ENCODE results near the gene IFI27L2.

Gene IFI27L2

DNA sequence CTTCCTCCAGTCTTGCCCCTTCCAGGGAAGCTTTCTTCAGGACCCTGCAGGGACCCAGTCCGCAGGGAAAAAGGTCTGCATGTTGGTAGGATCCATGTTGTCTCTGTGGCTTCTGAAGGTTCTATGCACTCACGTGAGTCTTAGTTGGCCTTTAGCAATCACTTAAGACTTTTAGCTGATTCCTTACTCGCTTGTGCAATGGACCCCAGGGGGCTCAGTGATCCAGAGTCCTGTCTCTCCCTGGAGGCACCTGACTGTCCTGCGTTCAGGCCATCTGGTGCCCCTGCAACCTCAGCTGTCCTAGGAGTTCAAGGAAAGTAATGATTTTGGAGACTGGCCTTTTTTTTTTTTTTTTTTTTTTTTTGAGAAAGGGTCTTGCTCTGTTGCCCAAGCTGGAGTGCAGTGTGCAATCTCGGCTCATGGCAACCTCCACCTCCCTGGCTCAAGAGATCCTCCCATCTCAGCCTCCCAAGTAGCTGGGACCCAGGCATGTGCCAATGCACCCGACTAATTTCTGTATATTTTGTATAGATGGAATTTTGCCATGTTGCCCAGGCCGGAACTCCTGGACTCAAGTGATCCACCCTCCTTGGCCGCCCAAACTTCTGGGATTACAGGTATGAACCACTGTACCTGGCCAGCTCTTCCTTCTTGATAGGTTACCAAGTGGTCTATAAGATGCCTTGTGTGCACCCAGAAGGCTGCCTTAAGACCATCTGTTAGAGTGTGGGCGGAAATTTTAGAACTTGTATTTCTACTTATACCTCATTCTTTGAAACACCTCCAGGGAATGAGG is 4.6 kb downstream of the IFI27L2 start:
- H3K4me3 ChIP-seq (ENCODE audit: low read depth, low read length), result no peak overlapping the region
- TF ChIP-seq, protein P1, sequence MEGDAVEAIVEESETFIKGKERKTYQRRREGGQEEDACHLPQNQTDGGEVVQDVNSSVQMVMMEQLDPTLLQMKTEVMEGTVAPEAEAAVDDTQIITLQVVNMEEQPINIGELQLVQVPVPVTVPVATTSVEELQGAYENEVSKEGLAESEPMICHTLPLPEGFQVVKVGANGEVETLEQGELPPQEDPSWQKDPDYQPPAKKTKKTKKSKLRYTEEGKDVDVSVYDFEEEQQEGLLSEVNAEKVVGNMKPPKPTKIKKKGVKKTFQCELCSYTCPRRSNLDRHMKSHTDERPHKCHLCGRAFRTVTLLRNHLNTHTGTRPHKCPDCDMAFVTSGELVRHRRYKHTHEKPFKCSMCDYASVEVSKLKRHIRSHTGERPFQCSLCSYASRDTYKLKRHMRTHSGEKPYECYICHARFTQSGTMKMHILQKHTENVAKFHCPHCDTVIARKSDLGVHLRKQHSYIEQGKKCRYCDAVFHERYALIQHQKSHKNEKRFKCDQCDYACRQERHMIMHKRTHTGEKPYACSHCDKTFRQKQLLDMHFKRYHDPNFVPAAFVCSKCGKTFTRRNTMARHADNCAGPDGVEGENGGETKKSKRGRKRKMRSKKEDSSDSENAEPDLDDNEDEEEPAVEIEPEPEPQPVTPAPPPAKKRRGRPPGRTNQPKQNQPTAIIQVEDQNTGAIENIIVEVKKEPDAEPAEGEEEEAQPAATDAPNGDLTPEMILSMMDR (IDR thresholded peaks at IDR 0.05; ENCODE audit: borderline replicate concordance, insufficient read depth, low read depth, low read length), result no peak

DNA sequence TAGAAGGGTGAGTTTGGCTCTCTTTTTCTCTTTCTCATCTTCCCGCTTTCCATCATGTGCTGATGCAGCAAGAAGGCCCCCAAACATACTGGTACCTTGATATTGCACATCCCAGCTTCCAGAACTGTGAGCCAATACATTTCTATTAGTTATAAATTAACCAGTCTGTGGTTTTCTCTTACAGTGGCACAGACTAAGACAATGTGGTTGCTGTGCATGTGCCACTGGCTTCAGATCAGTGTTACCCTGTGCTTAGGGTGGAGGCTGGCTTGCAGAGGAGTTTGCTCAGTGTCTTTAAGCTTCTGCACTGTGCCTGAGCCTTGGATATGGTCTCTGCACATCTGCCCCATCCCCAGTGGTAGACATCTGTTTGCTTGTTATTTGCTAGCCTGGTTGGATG is 5.5 kb downstream of the IFI27L2 start:
- no peak overlapping the region for H3K4me3 ChIP-seq (ENCODE audit: low read depth, low read length)
- TF ChIP-seq, protein P1 (IDR thresholded peaks at IDR 0.05; ENCODE audit: borderline replicate concordance, insufficient read depth, low read depth, low read length), result no peak

DNA sequence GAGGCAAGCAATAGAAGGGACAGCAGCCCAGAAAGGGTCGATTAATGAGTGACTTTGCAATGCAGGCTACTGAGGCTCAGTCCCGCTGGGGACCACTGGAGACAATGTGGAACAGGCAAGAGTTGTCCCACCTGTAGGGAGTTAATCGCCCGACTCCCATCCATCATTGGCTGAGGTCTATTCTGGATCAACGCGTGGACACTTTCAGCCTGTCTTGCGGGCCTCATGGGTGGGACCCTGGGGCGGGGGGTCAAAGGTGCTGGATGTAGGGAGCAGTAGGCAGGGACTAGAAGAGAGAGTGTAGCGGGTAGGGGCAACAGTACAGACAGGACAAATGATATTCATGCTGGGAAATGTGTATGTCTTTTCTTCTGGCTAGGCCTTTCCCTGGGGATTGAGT is 6.1 kb downstream of the IFI27L2 start:
- no peak overlapping the region for H3K4me3 ChIP-seq (ENCODE audit: low read depth, low read length)
- TF ChIP-seq, protein P1 (IDR thresholded peaks at IDR 0.05; ENCODE audit: borderline replicate concordance, insufficient read depth, low read depth, low read length), result no peak

DNA sequence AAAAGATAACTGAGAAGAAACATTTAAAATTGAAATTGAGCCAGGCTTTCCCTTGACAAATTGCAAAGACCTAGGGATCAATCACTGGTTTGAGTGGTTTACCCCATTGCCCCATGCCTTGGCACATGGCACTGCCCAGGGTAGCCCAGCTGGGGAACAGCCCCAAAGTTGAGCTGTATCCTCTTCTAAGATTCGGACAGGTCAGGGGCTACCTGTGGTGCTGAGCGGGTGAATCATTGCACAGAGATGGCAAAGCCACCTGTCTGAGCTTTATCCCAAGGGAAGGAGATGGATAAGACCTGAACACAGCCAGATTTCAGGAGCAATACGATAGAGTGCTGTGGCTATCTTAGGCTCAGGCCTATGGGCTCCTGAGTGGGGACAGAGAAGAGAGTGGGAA is 7.0 kb downstream of the IFI27L2 start:
- no peak overlapping the region for H3K4me3 ChIP-seq (ENCODE audit: low read depth, low read length)
- TF ChIP-seq, protein P1 (IDR thresholded peaks at IDR 0.05; ENCODE audit: borderline replicate concordance, insufficient read depth, low read depth, low read length), result no peak

DNA sequence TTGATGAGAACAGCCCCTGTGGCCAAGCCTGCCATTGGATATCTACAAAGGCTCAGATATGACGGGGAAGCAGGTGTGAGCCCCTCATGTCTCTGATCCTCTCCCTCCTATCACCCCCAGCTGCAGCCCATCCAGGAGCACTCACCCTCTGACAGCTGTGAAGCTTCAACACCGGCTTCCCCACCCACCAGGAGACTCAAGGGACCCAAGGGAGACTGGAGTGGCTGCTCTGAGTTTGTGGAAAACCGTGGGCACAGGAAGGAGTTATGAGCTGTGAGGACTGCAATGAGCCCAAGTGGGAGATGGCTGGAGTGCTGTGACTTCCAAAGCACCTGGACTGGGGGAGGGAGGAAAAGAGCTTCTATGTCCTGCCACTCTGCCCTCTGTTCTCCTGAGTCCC is 7.9 kb downstream of the IFI27L2 start:
- H3K4me3 ChIP-seq (ENCODE audit: low read depth, low read length), result no peak overlapping the region
- TF ChIP-seq, protein P1 (IDR thresholded peaks at IDR 0.05; ENCODE audit: borderline replicate concordance, insufficient read depth, low read depth, low read length), result no peak

- no peak overlapping the region for H3K4me3 ChIP-seq (ENCODE audit: low read depth, low read length)
- TF ChIP-seq, protein P1 (IDR thresholded peaks at IDR 0.05; ENCODE audit: borderline replicate concordance, insufficient read depth, low read depth, low read length), result no peak
These were observed 8.6 kb downstream of the IFI27L2 start for GRCh38 chr14:94120667-94121340.

GRCh38 chr14:94119071-94119470 is 10.3 kb downstream of the IFI27L2 start:
- no peak overlapping the region for H3K4me3 ChIP-seq (ENCODE audit: low read depth, low read length)
- TF ChIP-seq, protein P1 (IDR thresholded peaks at IDR 0.05; ENCODE audit: borderline replicate concordance, insufficient read depth, low read depth, low read length), result no peak

Data from GM12875 (cell line).